T-helper 17 cell (primary cell): ENCODE data around the gene ZCCHC7. TPM values are rescaled to one million over a fixed set of nuclear protein-coding genes. Genes with fewer than 3 reads are reported as not detected.
"Not testable (repeated sequence)": the region's sequence is repeated elsewhere in the genome, so short reads cannot be mapped to it uniquely, and the experiment has no call there.

Experiments used
- ATAC-seq: fragments of 150-1000 bp; cut with Tn5 transposase; 2 replicates; pipeline ENCODE4 v1.10.0; 2021; ENCODE audit warnings: mild to moderate bottlenecking, moderate library complexity
- DNase-seq, 3 donors: peaks; one replicate each; pipeline versions ENCODE4 v3.0.0 to v3.0.0-alpha.2; 2020 to 2021
- H3K9me3 ChIP-seq: one replicate; pipeline ENCODE4 v1.7.0; 2013; ENCODE audit warnings: low read length, mild to moderate bottlenecking; ENCODE audit not compliant: control insufficient read depth, poor library complexity, severe bottlenecking
- H3K27ac Mint-ChIP-seq: one replicate; pipeline ENCODE4 v1.8.0; 2022; ENCODE audit warnings: mild to moderate bottlenecking, moderate library complexity, mixed read lengths
- H3K27me3 Mint-ChIP-seq: one replicate; pipeline ENCODE4 v1.8.0; 2022; ENCODE audit warnings: mixed read lengths
- H3K36me3 Mint-ChIP-seq: one replicate; pipeline ENCODE4 v1.8.0; 2022; ENCODE audit warnings: low read depth, mixed read lengths
- H3K4me1 Mint-ChIP-seq: one replicate; pipeline ENCODE4 v1.8.0; 2022; ENCODE audit warnings: mild to moderate bottlenecking, mixed read lengths
- H3K4me3 Mint-ChIP-seq: one replicate; pipeline ENCODE4 v1.8.0; 2022; ENCODE audit warnings: mild to moderate bottlenecking, moderate library complexity, mixed read lengths
- total RNA-seq, 4 donors: library from RNA in 2 of 4; stranded (reverse) in 2 of 4; gene quantifications; one replicate each; pipeline ENCODE4 v1.2.3 and lab custom pipeline; 2022 to 2026

The ZCCHC7 gene
- total RNA-seq, 2 donors from 2014 or later, result 33.4 to 33.6 TPM

DNA sequence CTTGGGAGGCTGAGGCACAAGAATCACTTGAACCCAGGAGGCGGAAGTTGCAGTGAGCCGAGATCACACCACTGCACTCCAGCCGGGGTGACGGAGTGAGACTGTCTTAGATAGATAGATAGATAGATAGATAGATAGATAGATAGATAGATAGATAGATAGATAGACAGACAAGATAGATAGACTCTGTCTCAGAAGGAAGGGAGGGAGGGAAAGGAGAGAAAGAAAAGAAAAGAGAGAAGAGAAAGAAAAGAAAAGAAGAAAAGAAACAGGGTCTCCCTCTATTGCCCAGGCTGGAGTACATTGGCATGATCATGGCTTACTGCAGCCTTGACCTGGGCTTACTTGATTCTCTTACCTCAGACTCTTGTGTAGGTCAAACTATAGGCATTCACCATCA is 44.0 kb downstream of the ZCCHC7 start:
- H3K4me1 Mint-ChIP-seq, result peaks cover 10% of the 10 kb centered on the region
- not testable (repeated sequence) for H3K9me3 ChIP-seq, H3K4me3 Mint-ChIP-seq, H3K27me3 Mint-ChIP-seq, ATAC-seq, H3K36me3 Mint-ChIP-seq, DNase-seq
- peak overlapping the region; percentile 60 for H3K27ac Mint-ChIP-seq

DNA sequence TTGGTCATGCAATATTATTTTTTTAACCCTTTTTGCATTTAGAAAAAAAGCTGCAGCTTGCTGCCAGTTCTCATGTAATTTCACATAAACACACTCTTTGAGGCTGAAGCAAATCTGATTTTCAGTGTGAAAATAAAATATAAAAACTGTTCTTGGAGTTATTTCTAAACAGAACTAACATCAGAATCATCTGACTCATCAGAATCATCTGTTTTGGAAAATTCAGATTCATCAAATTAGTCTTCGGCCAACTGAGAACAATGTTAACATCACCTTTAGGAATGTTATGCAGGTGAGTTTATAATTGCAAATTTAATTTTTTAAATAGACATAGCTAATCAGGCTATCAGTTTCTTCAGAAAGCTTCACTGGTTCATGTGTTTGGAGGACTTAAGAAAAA is 45.3 kb downstream of the ZCCHC7 start:
- peaks cover 10% of the 10 kb centered on the region for H3K4me1 Mint-ChIP-seq
- ATAC-seq (no peak), DNase-seq (no peak)
- H3K4me3 Mint-ChIP-seq, result no peak overlapping the region
- H3K9me3 ChIP-seq, result no peaks in the 10 kb centered on the region
- no peaks in the 10 kb centered on the region for H3K27me3 Mint-ChIP-seq
- no peaks in the 10 kb centered on the region for H3K36me3 Mint-ChIP-seq
- H3K27ac Mint-ChIP-seq, result no peak overlapping the region

DNA sequence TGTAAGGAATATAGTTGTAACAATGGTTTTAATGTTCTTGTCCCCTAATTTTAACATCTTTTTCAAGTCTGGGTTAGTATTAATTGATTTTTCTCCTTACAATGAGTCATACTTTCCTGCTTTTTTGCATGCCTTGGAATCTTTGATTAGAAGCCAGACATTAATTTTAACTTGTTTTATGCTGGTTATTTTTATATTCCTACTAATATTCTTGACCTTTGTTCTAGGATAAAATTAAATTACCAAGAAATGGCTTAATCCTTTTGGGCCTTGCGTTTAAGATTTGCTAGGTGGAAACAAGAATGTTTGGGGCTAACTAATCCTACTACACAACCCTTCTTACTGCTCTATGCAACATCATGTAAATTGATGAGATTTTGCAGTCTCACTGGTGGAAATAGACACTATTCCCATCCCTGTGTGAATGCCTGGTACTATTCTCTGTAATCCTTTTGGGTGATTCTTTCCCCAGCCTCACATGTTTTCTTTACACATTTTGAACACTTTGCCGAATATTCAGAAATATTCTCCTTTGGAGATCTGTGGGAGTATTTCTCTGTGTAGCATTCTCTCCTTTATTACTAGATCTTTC is 47.2 kb downstream of the ZCCHC7 start:
- no peaks in the 10 kb centered on the region for H3K9me3 ChIP-seq
- Mint-ChIP-seq H3K4me1 (peaks cover 12% of the 10 kb centered on the region), H3K27ac (no peak overlapping the region), H3K27me3 (no peaks in the 10 kb centered on the region), H3K4me3 (no peak overlapping the region), H3K36me3 (peaks cover 3% of the 10 kb centered on the region)
- DNase-seq (no peak), ATAC-seq (no peak)

DNA sequence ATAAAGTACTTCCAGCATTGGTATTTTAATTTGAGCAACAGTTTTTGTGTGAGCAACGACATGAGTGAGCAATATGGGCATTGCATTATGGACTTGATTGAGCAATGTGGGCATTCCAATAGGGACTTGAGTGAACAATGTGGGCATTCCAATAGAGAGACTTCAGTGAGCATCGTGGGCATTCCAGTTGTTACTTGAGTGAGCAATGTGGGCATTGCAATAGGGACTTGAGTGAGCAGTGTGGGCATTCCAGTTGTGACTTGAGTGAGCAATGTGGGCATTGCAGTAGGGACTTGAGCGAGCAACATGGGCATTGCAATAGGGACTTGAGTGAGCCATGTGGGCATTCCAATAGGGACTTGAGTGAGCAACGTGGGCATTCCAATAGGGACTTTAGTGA is 52.2 kb downstream of the ZCCHC7 start:
- DNase-seq (no peak), ATAC-seq (no peak)
- Mint-ChIP-seq H3K36me3 (peaks cover 3% of the 10 kb centered on the region), H3K27me3 (no peaks in the 10 kb centered on the region), H3K27ac (no peak overlapping the region), H3K4me3 (peak overlapping the region; percentile 10), H3K4me1 (peaks cover 10% of the 10 kb centered on the region)
- no peaks in the 10 kb centered on the region for H3K9me3 ChIP-seq

DNA sequence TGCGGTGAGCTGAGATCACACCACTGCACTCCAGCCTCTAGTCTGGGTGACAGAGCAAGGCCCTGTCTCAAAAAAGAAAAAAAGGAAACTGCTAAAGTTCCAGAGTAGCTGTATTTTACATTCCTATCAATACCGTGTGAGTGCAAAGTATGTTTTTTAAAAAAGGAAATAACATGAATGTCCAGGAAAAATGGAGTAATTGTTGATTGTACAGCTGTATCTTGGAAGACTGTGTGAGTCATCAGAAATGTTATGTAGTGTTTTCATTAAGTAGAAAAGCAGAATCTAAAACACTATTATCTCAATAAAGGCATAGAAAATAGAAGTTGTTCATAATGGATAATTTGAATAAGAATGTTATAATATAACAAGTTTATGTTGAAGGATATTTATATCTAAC is 53.9 kb downstream of the ZCCHC7 start:
- Mint-ChIP-seq H3K27me3 (no peaks in the 10 kb centered on the region), H3K36me3 (peaks cover 3% of the 10 kb centered on the region), H3K4me3 (no peak overlapping the region), H3K4me1 (peaks cover 11% of the 10 kb centered on the region), H3K27ac (no peak overlapping the region)
- ATAC-seq (no peak), DNase-seq (no peak)
- H3K9me3 ChIP-seq, result no peaks in the 10 kb centered on the region

DNA sequence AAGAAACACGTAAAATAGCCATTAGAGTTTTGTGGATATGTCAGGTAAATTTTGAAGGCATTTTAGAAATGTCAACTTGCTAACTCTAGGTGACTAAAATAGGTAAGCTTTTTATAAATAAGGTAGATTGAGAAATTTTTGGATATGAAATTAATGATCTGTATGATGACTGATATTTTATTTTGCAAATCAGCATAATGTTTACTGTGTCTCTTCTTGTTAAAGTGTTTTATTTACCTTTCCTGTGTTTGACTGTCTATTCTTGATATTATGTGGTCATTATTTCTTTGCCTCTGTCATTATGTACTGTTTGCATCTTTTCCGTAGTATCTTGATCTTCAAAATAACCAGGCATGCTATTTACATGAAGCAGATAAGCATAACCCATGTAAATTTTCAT is 58.4 kb downstream of the ZCCHC7 start:
- H3K36me3 Mint-ChIP-seq, result no peaks in the 10 kb centered on the region
- peaks cover 14% of the 10 kb centered on the region for H3K4me1 Mint-ChIP-seq
- DNase-seq, result no peak
- H3K9me3 ChIP-seq, result no peaks in the 10 kb centered on the region
- no peaks in the 10 kb centered on the region for H3K27me3 Mint-ChIP-seq
- H3K27ac Mint-ChIP-seq, result no peak overlapping the region
- H3K4me3 Mint-ChIP-seq, result no peak overlapping the region
- ATAC-seq, result no peak

DNA sequence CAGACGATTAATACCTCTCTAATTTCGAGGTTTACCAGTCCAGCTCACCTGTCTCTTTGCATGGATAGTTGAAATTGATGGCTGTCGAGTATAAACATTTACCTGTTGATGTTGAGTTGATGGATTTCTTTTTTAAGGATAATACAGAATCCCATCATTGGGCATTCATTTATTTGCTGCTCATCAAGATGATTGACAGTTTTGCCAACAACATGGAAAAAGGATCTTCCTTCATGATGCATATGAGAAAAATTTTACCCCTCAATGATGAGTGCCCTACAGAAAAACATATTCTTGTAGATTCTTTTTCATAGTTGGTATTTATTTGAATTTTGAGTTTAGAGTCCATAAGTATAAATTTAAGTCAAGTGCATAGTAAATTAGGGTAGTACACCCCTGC is 59.2 kb downstream of the ZCCHC7 start:
- ATAC-seq (no peak), DNase-seq (no peak)
- Mint-ChIP-seq H3K4me1 (peaks cover 17% of the 10 kb centered on the region), H3K4me3 (no peak overlapping the region), H3K36me3 (peaks cover 2% of the 10 kb centered on the region), H3K27me3 (no peaks in the 10 kb centered on the region), H3K27ac (no peak overlapping the region)
- H3K9me3 ChIP-seq, result no peaks in the 10 kb centered on the region

DNA sequence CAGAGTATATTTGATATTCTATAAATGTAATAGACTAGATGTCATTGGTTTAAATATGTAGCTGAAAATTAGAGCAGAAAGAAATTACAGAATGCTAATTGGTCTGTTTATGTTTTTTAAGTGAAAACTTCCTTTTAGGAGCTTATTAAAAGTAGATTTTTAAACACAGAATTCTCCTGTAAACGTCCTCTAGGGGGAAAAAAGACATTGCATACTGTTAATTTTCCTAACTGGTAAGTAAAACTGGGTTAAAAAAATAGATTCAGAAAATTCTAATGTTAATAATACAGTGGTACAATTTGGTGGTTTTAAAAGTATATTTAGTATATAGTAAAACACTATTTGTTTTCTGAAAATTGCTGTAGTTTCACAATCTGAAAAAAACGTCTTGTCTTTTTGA is 59.8 kb downstream of the ZCCHC7 start:
- no peak for ATAC-seq
- H3K9me3 ChIP-seq, result no peaks in the 10 kb centered on the region
- Mint-ChIP-seq H3K4me1 (peaks cover 17% of the 10 kb centered on the region), H3K4me3 (no peak overlapping the region), H3K27me3 (no peaks in the 10 kb centered on the region), H3K36me3 (peaks cover 2% of the 10 kb centered on the region), H3K27ac (no peak overlapping the region)
- no peak for DNase-seq

DNA sequence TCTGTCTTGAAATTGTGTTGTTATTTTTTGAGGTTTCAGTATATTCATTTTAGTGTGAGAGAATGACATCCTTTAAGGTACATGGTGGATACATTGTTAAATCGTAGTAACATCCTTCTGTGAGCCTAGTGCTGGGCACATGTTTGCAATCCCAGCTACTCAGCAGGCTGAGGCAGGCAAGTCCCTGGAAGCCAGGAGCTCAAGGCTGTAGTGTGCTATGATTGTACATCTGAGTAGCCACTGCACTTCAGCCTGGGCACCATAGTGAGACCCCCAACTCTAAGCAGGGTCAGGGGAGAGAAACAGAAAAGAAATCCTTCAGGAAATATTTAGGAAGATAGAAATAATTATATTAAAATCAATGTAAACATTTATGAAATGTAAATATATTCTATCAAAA is 62.3 kb downstream of the ZCCHC7 start:
- Mint-ChIP-seq H3K4me1 (peaks cover 15% of the 10 kb centered on the region), H3K27me3 (no peaks in the 10 kb centered on the region), H3K36me3 (peaks cover 2% of the 10 kb centered on the region), H3K27ac (no peak overlapping the region), H3K4me3 (no peak overlapping the region)
- ATAC-seq (no peak), DNase-seq (no peak)
- H3K9me3 ChIP-seq, result no peaks in the 10 kb centered on the region

DNA sequence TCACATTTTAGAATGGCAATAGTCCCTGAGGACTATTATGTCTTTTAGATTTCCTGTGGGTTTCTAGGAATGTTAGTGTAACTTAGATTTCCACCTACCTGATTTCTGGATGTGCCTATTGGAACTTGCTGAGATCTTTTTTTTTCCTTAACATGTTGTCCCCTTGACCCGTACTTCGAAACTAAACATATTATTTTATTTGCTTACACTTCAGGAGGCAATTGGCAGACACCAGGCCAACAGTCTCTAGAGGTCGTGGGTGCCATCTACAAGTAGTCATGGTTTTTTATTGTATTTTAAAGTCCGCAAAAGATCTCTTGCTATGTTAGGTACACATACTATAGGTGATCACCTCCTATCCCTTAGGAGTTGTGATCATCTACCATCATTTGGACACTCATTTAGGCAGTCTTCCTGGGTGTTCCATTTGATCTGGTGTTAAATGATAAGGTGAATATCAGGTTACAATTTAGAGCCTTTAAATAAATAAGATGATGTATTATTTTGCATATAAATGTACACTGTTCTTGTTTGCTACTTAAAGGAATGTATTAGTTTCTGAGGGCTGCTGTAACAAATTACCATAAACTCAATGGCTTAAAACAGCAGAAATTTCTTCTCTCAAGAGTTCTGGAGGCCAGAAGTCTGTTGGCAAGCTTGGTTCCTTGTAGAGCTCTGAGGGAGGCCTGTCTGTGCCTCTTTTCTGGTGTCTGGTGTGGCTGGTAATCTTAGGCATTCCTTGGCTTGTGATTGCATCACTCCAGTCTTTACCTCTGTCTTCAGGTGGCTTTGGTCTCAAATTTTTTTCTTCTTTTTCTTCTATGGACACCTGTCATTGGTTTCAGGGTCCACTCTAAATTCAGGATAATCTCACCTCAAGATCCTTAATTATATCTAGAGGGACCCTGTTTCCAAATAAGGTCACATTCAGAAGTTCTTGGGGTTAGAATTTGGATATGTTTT is 64.8 kb downstream of the ZCCHC7 start:
- Mint-ChIP-seq H3K4me1 (peaks cover 14% of the 10 kb centered on the region), H3K27ac (no peak overlapping the region), H3K4me3 (no peak overlapping the region)

DNA sequence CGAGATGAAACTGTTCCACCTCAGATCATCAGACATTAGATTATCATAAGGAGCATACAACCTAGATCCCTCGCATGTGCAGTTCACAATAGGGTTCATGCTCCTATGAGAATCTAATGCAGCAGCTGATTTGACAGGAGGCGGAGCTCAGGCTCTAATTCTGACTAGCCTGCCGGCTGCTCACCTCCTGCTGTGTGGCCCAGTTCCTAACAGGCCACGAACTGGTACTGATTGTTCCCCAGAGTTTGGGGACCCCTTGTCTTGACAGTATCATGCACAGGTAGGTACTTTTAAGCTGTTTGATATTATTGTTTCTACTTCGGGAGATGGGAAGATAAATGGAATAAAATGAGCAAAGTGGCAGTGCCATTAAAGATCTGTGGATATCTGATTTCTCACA is 66.9 kb downstream of the ZCCHC7 start:
- H3K9me3 ChIP-seq, result no peaks in the 10 kb centered on the region
- no peak for DNase-seq
- Mint-ChIP-seq H3K4me3 (peak overlapping the region; percentile 57), H3K27ac (peak overlapping the region; percentile 82), H3K27me3 (no peaks in the 10 kb centered on the region), H3K4me1 (peaks cover 14% of the 10 kb centered on the region), H3K36me3 (peaks cover 5% of the 10 kb centered on the region)
- no peak for ATAC-seq

More for the DNA sequence above, 64.8 kb downstream of the ZCCHC7 start:
- ATAC-seq (no peak), DNase-seq (no peak)
- no peaks in the 10 kb centered on the region for H3K9me3 ChIP-seq
- Mint-ChIP-seq H3K27me3 (no peaks in the 10 kb centered on the region), H3K36me3 (peaks cover 5% of the 10 kb centered on the region)

DNA sequence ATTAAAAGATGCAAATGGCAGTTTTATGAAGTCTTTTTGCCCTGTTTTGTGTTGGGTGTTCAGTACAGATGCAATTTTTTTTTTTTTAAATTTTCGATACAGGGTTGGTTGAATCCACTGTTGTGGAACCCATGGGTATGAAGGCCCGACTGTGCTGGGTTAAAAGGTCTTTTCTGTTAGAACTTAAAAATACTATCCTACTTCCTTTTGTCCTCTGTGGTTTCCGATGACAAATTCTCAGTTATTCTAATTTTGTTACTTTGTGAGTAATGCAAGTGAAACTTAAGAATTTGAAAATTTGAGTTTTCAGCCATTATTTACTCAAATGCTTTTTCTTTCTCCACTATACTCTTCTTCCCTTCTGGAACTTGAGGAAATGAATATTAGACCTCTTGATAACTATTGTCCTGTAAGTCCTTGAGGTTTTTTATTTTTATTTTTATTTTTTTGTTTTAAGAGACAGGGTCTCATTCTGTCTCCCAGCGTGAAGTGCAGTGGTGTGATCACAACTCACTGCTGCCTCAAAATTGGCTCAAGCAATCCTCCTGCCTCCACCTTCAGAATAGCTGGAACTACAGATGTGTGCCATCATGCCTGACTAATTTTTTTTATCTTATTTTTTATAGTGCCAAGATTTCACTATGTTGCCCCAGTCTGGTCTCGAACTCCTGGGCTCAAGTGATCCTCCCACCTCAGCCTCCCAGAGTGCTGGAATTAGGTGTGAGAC is 67.5 kb downstream of the ZCCHC7 start:
- Mint-ChIP-seq H3K36me3 (peaks cover 5% of the 10 kb centered on the region), H3K27ac (peak overlapping the region; percentile 82), H3K4me1 (peaks cover 13% of the 10 kb centered on the region), H3K4me3 (peak overlapping the region; percentile 57), H3K27me3 (no peaks in the 10 kb centered on the region)
- DNase-seq (no peak), ATAC-seq (peak; percentile 50)
- no peaks in the 10 kb centered on the region for H3K9me3 ChIP-seq

DNA sequence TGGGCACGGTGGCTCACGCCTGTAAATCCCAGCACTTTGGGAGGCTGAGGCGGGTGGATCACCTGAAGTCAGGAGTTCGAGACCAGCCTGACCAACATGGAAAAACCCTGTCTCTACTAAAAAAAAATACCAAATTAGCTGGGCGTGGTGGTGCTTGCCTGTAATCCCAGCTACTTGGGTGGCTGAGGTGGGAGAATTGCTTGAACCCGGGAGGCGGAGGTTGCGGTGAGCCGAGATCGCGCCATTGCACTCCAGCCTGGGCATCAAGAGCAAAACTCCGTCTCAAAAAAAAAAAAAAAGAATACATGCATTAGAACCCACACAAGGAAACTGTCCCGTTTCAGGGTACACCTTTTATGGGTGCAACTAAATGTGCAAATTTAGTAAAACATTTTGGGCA is 70.4 kb downstream of the ZCCHC7 start:
- H3K4me1 Mint-ChIP-seq, result peaks cover 22% of the 10 kb centered on the region
- H3K27ac Mint-ChIP-seq, DNase-seq, H3K4me3 Mint-ChIP-seq, H3K27me3 Mint-ChIP-seq, H3K36me3 Mint-ChIP-seq, H3K9me3 ChIP-seq, ATAC-seq: not testable (repeated sequence)
